WTC11 (cell line): Measurements from ENCODE around the gene SYT9. TPM values are rescaled to one million over a fixed set of nuclear protein-coding genes. Genes with fewer than 3 reads are reported as not detected.

Source experiments
- ATAC-seq: fragments of 200-7000 bp; cut with Tn5 transposase; 2 replicates; pipeline ENCODE4 v1.10.0; 2021; ENCODE audit warnings: mild to moderate bottlenecking, moderate library complexity
- CTCF ChIA-PET: fragments of 300-600 bp; sonication (Branson Sonifier 250); formaldehyde crosslinking; loops from one replicate; lab custom pipeline; 2021; ENCODE audit warnings: antibody characterized with exemption; lab: Charles Lee
- POLR2A ChIA-PET: fragments of 350-600 bp; sonication (Branson Sonifier 250); formaldehyde crosslinking; loops from one replicate; lab custom pipeline; 2021; ENCODE audit warnings: antibody characterized with exemption; lab: Charles Lee
- DNase-seq: peaks from one replicate; pipeline ENCODE4 v3.0.0; 2021; ENCODE audit warnings: low spot score
- H3K27ac Mint-ChIP-seq: 2 replicates; pipeline ENCODE4 v1.8.0; 2021; ENCODE audit warnings: mixed read lengths
- H3K27me3 Mint-ChIP-seq: 2 replicates; pipeline ENCODE4 v1.8.0; 2021; ENCODE audit warnings: low read depth, mild to moderate bottlenecking, moderate library complexity, mixed read lengths
- H3K36me3 Mint-ChIP-seq: 2 replicates; pipeline ENCODE4 v1.8.0; 2021; ENCODE audit warnings: mixed read lengths
- H3K4me1 Mint-ChIP-seq: 2 replicates; pipeline ENCODE4 v1.8.0; 2022; ENCODE audit warnings: mixed read lengths
- H3K4me3 Mint-ChIP-seq: 2 replicates; pipeline ENCODE4 v1.8.0; 2021; ENCODE audit warnings: mild to moderate bottlenecking, moderate library complexity, mixed read lengths
- H3K9me3 Mint-ChIP-seq: 2 replicates; pipeline ENCODE4 v1.8.0; 2021; ENCODE audit warnings: mixed read lengths
- ATF1 ChIP-seq: sonication (generic); formaldehyde crosslinking; IDR thresholded peaks from 2 replicates; pipeline ENCODE4 v1.8.1; 2023; ENCODE audit warnings: mild to moderate bottlenecking, moderate library complexity, missing genetic modification reagents
- ATF6 ChIP-seq: sonication (generic); formaldehyde crosslinking; IDR thresholded peaks from 2 replicates; pipeline ENCODE4 v1.8.1; 2023; ENCODE audit warnings: mild to moderate bottlenecking, missing genetic modification reagents
- CBFB ChIP-seq: sonication (generic); formaldehyde crosslinking; IDR thresholded peaks from 2 replicates; pipeline ENCODE4 v1.8.1; 2022; ENCODE audit warnings: mild to moderate bottlenecking, low read depth, missing genetic modification reagents
- EMX1 ChIP-seq: fragments of 250-450 bp; sonication (Bioruptor Pico); IDR thresholded peaks from 2 replicates; pipeline ENCODE4 v1.8.0; 2021; ENCODE audit warnings: mild to moderate bottlenecking
- ERG ChIP-seq: fragments of 250-450 bp; sonication (Bioruptor Pico); IDR thresholded peaks from 2 replicates; pipeline ENCODE4 v1.8.0; 2021; ENCODE audit warnings: mild to moderate bottlenecking
- FOXK1 ChIP-seq: sonication (generic); formaldehyde crosslinking; IDR thresholded peaks from 2 replicates; pipeline ENCODE4 v1.8.0; 2022; ENCODE audit warnings: mild to moderate bottlenecking, moderate library complexity, missing genetic modification reagents
- FOXP4 ChIP-seq: sonication (generic); formaldehyde crosslinking; IDR thresholded peaks from 2 replicates; pipeline ENCODE4 v1.8.0; 2022; ENCODE audit warnings: mild to moderate bottlenecking, missing genetic modification reagents
- IRF1 ChIP-seq: sonication (generic); formaldehyde crosslinking; IDR thresholded peaks from 2 replicates; pipeline ENCODE4 v1.8.0; 2023; ENCODE audit warnings: missing genetic modification reagents
- KAT7 ChIP-seq: sonication (generic); formaldehyde crosslinking; IDR thresholded peaks from 2 replicates; pipeline ENCODE4 v1.8.1; 2023; ENCODE audit warnings: missing genetic modification reagents, mild to moderate bottlenecking, borderline replicate concordance
- MYBL2 ChIP-seq: sonication (generic); formaldehyde crosslinking; IDR thresholded peaks from 2 replicates; pipeline ENCODE4 v1.8.1; 2023; ENCODE audit warnings: mild to moderate bottlenecking, moderate library complexity, missing genetic modification reagents
- NFATC4 ChIP-seq: fragments of 250-450 bp; sonication (Bioruptor Pico); IDR thresholded peaks from 2 replicates; pipeline ENCODE4 v1.9.0; 2021; ENCODE audit warnings: mild to moderate bottlenecking
- RELA ChIP-seq: sonication (generic); formaldehyde crosslinking; IDR thresholded peaks from 2 replicates; pipeline ENCODE4 v1.8.1; 2022; ENCODE audit warnings: missing genetic modification reagents, mild to moderate bottlenecking, borderline replicate concordance
- SMAD4 ChIP-seq: sonication (generic); formaldehyde crosslinking; IDR thresholded peaks from 2 replicates; pipeline ENCODE4 v1.8.0; 2022; ENCODE audit warnings: mild to moderate bottlenecking, missing genetic modification reagents
- SOX15 ChIP-seq: fragments of 250-450 bp; sonication (Bioruptor Pico); IDR thresholded peaks from 2 replicates; pipeline ENCODE4 v1.9.0; 2021; ENCODE audit warnings: mild to moderate bottlenecking
- STAT6 ChIP-seq: sonication (generic); formaldehyde crosslinking; conservative IDR thresholded peaks from 2 replicates; pipeline ENCODE4 v1.8.1; 2023; ENCODE audit warnings: mild to moderate bottlenecking, low read depth, missing genetic modification reagents, moderate library complexity
- TEAD4 ChIP-seq: sonication (generic); formaldehyde crosslinking; IDR thresholded peaks from 2 replicates; pipeline ENCODE4 v1.8.0; 2022; ENCODE audit warnings: mild to moderate bottlenecking, missing genetic modification reagents
- TP53 ChIP-seq: sonication (generic); formaldehyde crosslinking; IDR thresholded peaks from 2 replicates; pipeline ENCODE4 v1.8.1; 2023; ENCODE audit warnings: mild to moderate bottlenecking, missing genetic modification reagents
- ZBTB43 ChIP-seq: sonication (generic); formaldehyde crosslinking; IDR thresholded peaks from 2 replicates; pipeline ENCODE4 v1.8.1; 2023; ENCODE audit warnings: mild to moderate bottlenecking, missing genetic modification reagents
- ZNF138 ChIP-seq: sonication (generic); formaldehyde crosslinking; conservative IDR thresholded peaks from 2 replicates; pipeline ENCODE4 v1.8.1; 2022; ENCODE audit warnings: mild to moderate bottlenecking, moderate library complexity, missing genetic modification reagents
- ZNF232 ChIP-seq: sonication (generic); formaldehyde crosslinking; IDR thresholded peaks from 2 replicates; pipeline ENCODE4 v1.8.0; 2022; ENCODE audit warnings: mild to moderate bottlenecking, missing genetic modification reagents
- ZNF671 ChIP-seq: fragments of 250-450 bp; sonication (Bioruptor Pico); IDR thresholded peaks from 2 replicates; pipeline ENCODE4 v1.8.0; 2021; ENCODE audit warnings: mild to moderate bottlenecking
- ZSCAN18 ChIP-seq: fragments of 250-450 bp; sonication (Bioruptor Pico); IDR thresholded peaks from 2 replicates; pipeline ENCODE4 v2.1.2; 2022; ENCODE audit warnings: mild to moderate bottlenecking, moderate library complexity
- total RNA-seq: library from RNA; stranded (reverse); gene quantifications from 3 replicates; pipeline ENCODE4 v1.2.3, GENCODE V29; 2021

The SYT9 gene
- total RNA-seq, 1 experiment from 2014 or later = 1.3 TPM

- no peak overlapping the region for H3K27ac Mint-ChIP-seq
- H3K27me3 Mint-ChIP-seq = peaks cover 62% of the 10 kb centered on the region
- H3K9me3 Mint-ChIP-seq = no peaks in the 10 kb centered on the region
- peaks cover 19% of the 10 kb centered on the region for H3K4me1 Mint-ChIP-seq
- TF ChIP-seq STAT6 (no peak), IRF1 (CRISPR knock-in tag) (no peak), ZNF138 (no peak), ZBTB43 (CRISPR knock-in tag) (no peak), RELA (CRISPR knock-in tag) (no peak), ZNF671 (no peak), ERG (CRISPR knock-in tag) (no peak), ZSCAN18 (CRISPR knock-in tag) (no peak), NFATC4 (no peak), SMAD4 (CRISPR knock-in tag) (no peak), SOX15 (CRISPR knock-in tag) (no peak), ZNF232 (CRISPR knock-in tag) (no peak), FOXK1 (CRISPR knock-in tag) (no peak), CBFB (CRISPR knock-in tag) (no peak)
- ATAC-seq = no peak
- POLR2A ChIA-PET = no interaction called here
- H3K36me3 Mint-ChIP-seq = no peaks in the 10 kb centered on the region
- CTCF ChIA-PET = interaction anchor here (2.9 kb wide), 1 partner anchor 25 kb away, joined by 15 read pairs; no protein-coding TSS in a partner anchor
- H3K4me3 Mint-ChIP-seq = peak overlapping the region; percentile 44
- DNase-seq = no peak
These were observed 2.1 kb downstream of the SYT9 start for GRCh38 chr11:7253800-7254199.

GRCh38 chr11:7254731-7255291 is 3.1 kb downstream of the SYT9 start:
- Mint-ChIP-seq H3K27me3 (peaks cover 52% of the 10 kb centered on the region), H3K4me1 (peaks cover 19% of the 10 kb centered on the region), H3K36me3 (no peaks in the 10 kb centered on the region), H3K27ac (no peak overlapping the region), H3K9me3 (no peaks in the 10 kb centered on the region), H3K4me3 (no peak overlapping the region)
- ATAC-seq = no peak
- no peak for DNase-seq
- ChIA-PET POLR2A (no interaction called here), CTCF (no interaction called here)
- no peak for TF ChIP-seq MYBL2 (CRISPR knock-in tag)
- TF ChIP-seq FOXP4 (CRISPR knock-in tag) = no peak
- no peak for TF ChIP-seq TEAD4
- no peak for TF ChIP-seq ATF1 (CRISPR knock-in tag)
- TF ChIP-seq STAT6 = no peak
- no peak for TF ChIP-seq EMX1 (CRISPR knock-in tag)
- no peak for TF ChIP-seq ATF6 (CRISPR knock-in tag)
- no peak for TF ChIP-seq TP53 (CRISPR knock-in tag)
- TF ChIP-seq KAT7 (CRISPR knock-in tag) = no peak
